Panc1 (cell line): ENCODE data around the gene FRMPD1. TPM values are rescaled to one million over a fixed set of nuclear protein-coding genes. Genes with fewer than 3 reads are reported as not detected.

Experiments used
- ATAC-seq: fragments of 200-7000 bp; cut with Tn5 transposase; 2 replicates; pipeline ENCODE4 v1.9.1; 2020; ENCODE audit warnings: mild to moderate bottlenecking, moderate library complexity
- BruUV-seq: library from RNA; stranded (reverse); fragments of 400-500 nt; replicated peaks from 2 replicates; lab custom pipeline; 2021; lab: Mats Ljungman, UMichigan
- CTCF ChIA-PET: fragments of 300-600 bp; sonication (Branson Sonifier 250); formaldehyde crosslinking; loops from one replicate; lab custom pipeline; 2022; ENCODE audit warnings: antibody characterized with exemption; lab: Charles Lee
- POLR2A ChIA-PET: fragments of 300-600 bp; sonication (Branson Sonifier 250); formaldehyde crosslinking; loops from one replicate; lab custom pipeline; 2022; ENCODE audit warnings: antibody characterized with exemption; lab: Charles Lee
- DNase-seq: peaks from one replicate; pipeline ENCODE4 v3.0.0-alpha.2; 2010; ENCODE audit warnings: low read depth, low spot score
- H3K27ac ChIP-seq: 2 replicates; pipeline ENCODE4 v1.5.1; 2011; ENCODE audit warnings: mild to moderate bottlenecking, low read length, inconsistent platforms
- H3K27me3 ChIP-seq: fragments of 200-500 bp; sonication (Bioruptor generic); 2 replicates; pipeline ENCODE4 v1.6.0; 2014; ENCODE audit warnings: low read length, inconsistent platforms; ENCODE audit not compliant: control insufficient read depth, insufficient read depth
- H3K36me3 ChIP-seq: fragments of 200-500 bp; sonication (Bioruptor generic); 2 replicates; pipeline ENCODE4 v1.5.1; 2014; ENCODE audit warnings: inconsistent platforms, mild to moderate bottlenecking, low read length, moderate library complexity; ENCODE audit not compliant: control insufficient read depth, insufficient read depth
- H3K4me1 ChIP-seq: 2 replicates; pipeline ENCODE4 v1.5.1; 2011; ENCODE audit warnings: inconsistent platforms, mild to moderate bottlenecking, low read length, moderate library complexity; ENCODE audit not compliant: control insufficient read depth, insufficient read depth
- H3K4me3 ChIP-seq, 2 experiments: 2 replicates each; pipeline ENCODE4 v1.5.1; 2011 to 2012; ENCODE audit warnings: low read depth in 2 of 2, low read length in 2 of 2, mild to moderate bottlenecking in 2 of 2, inconsistent platforms in 1 of 2, moderate library complexity in 1 of 2
- H3K9me3 ChIP-seq: fragments of 200-500 bp; sonication (Bioruptor generic); 2 replicates; pipeline ENCODE4 v1.5.1; 2014; ENCODE audit warnings: low read depth, mild to moderate bottlenecking, inconsistent platforms, low read length, moderate library complexity; ENCODE audit not compliant: control insufficient read depth, insufficient read depth
- CTCF ChIP-seq: fragments of 450-650 bp; IDR thresholded peaks from 2 replicates; pipeline ENCODE4 v1.5.1; 2017; ENCODE audit warnings: mild to moderate bottlenecking
- POLR2AphosphoS5 ChIP-seq: IDR thresholded peaks from 2 replicates; pipeline ENCODE4 v1.6.1; 2012; ENCODE audit warnings: mild to moderate bottlenecking, low read depth, low read length, moderate library complexity
- REST ChIP-seq, 2 experiments: IDR thresholded peaks; 2 replicates each; pipeline ENCODE4 v1.6.1; 2011 to 2012; ENCODE audit warnings: low read depth in 2 of 2, control low read depth in 1 of 2, low read length in 1 of 2, mild to moderate bottlenecking in 1 of 2, moderate library complexity in 1 of 2; ENCODE audit not compliant: insufficient read depth in 1 of 2
- SIN3A ChIP-seq: IDR thresholded peaks from 2 replicates; pipeline ENCODE4 v1.6.1; 2012; ENCODE audit warnings: low read depth, mild to moderate bottlenecking, low read length, moderate library complexity, borderline replicate concordance; ENCODE audit not compliant: insufficient read depth
- TCF7L2 ChIP-seq: IDR thresholded peaks from 2 replicates; pipeline ENCODE4 v1.6.1; 2011; ENCODE audit warnings: mild to moderate bottlenecking, low read depth, low read length, inconsistent platforms
- in situ Hi-C: cut with HindIII; loops from 2 replicates; pipeline ENCODE4 v1.10.0; 2016; ENCODE audit warnings: low sequenced_read_pairs, low pct_unique_long_range_greater_than_20kb
- intact Hi-C: fragments of 100-400 bp; cut with micrococcal nuclease; formaldehyde crosslinking; loops from one replicate; pipeline ENCODE4 v1.10.0; 2022; ENCODE audit not compliant: unreplicated experiment
- total RNA-seq: library from RNA; stranded (reverse); gene quantifications from one replicate; pipeline ENCODE4 v1.2.1, GENCODE V29; 2021; ENCODE audit not compliant: unreplicated experiment

FRMPD1 gene
- total RNA-seq, 1 experiment from 2014 or later, result 0.21 TPM

GRCh38 chr9:37635808-37636207 lies 14.9 kb upstream of the FRMPD1 start:
- Histone ChIP-seq H3K27ac (no peak overlapping the region), H3K4me3 (no peak overlapping the region), H3K4me1 (no peaks in the 10 kb centered on the region), H3K9me3 (no peaks in the 10 kb centered on the region), H3K36me3 (no peaks in the 10 kb centered on the region), H3K27me3 (peaks cover 16% of the 10 kb centered on the region)
- DNase-seq (no peak), ATAC-seq (peak; percentile 40; the same call in 1 of the 2 replicates)
- ChIA-PET POLR2A (no interaction called here), CTCF (no interaction called here)
- intact Hi-C loops (no loop called here), in situ Hi-C loops (no loop called here)
- no TSS peak for BruUV-seq
- TF ChIP-seq SIN3A, result no peak
- TF ChIP-seq CTCF, result no peak
- no peak for TF ChIP-seq REST (IDR thresholded peaks at IDR 0.05; ENCODE audit: insufficient read depth in 1 of 2, low read depth in 2 of 2, low read length in 1 of 2)
- TF ChIP-seq POLR2AphosphoS5, result no peak
- TF ChIP-seq TCF7L2, result no peak

GRCh38 chr9:37636511-37637448 lies 14.0 kb upstream of the FRMPD1 start:
- BruUV-seq, result no TSS peak
- Histone ChIP-seq H3K27ac (no peak overlapping the region), H3K4me1 (no peaks in the 10 kb centered on the region), H3K27me3 (peaks cover 20% of the 10 kb centered on the region), H3K4me3 (no peak overlapping the region), H3K9me3 (no peaks in the 10 kb centered on the region), H3K36me3 (no peaks in the 10 kb centered on the region)
- CTCF ChIA-PET, result interaction anchor here (0.5 kb wide), 1 partner anchor 119 kb away, joined by 3 read pairs; no protein-coding TSS in a partner anchor
- no peak for TF ChIP-seq POLR2AphosphoS5
- peak in 1 of 2 experiments; percentile 34; a peak in 1 of 4 replicates for TF ChIP-seq REST (IDR thresholded peaks at IDR 0.05; ENCODE audit: insufficient read depth in 1 of 2, low read depth in 2 of 2, low read length in 1 of 2)
- intact Hi-C loops, result no loop called here
- in situ Hi-C loops, result no loop called here
- DNase-seq (no peak), ATAC-seq (no peak)
- POLR2A ChIA-PET, result interaction anchor here (0.7 kb wide), 1 partner anchor 262 kb away, joined by 3 read pairs; no protein-coding TSS in a partner anchor
